Neural progenitor cell (in vitro differentiated cells): ENCODE results near the gene SEC24A. TPM values are rescaled to one million over a fixed set of nuclear protein-coding genes. Genes with fewer than 3 reads are reported as not detected.

Source experiments
- DNase-seq: peaks from one replicate; pipeline ENCODE4 v3.0.0-alpha.2; 2016; ENCODE audit warnings: low spot score
- H2AFZ ChIP-seq: fragments of 200-600 bp; sonication (generic); replicated peaks from 2 replicates; pipeline ENCODE4 v1.6.1; 2016; ENCODE audit warnings: antibody characterized with exemption
- H3F3A ChIP-seq: fragments of 200-600 bp; sonication (generic); 2 replicates; pipeline ENCODE4 v1.6.1; 2016; ENCODE audit warnings: antibody characterized with exemption, low read depth
- H3K27ac ChIP-seq: fragments of 200-600 bp; sonication (generic); 2 replicates; pipeline ENCODE4 v1.5.1; 2016; ENCODE audit warnings: mild to moderate bottlenecking
- H3K27me3 ChIP-seq: fragments of 200-600 bp; sonication (generic); 2 replicates; pipeline ENCODE4 v1.6.1; 2016; ENCODE audit warnings: mild to moderate bottlenecking, moderate library complexity
- H3K36me3 ChIP-seq: fragments of 200-600 bp; sonication (generic); 2 replicates; pipeline ENCODE4 v1.5.1; 2016
- H3K4me1 ChIP-seq: fragments of 200-600 bp; sonication (generic); 2 replicates; pipeline ENCODE4 v1.6.1; 2016; ENCODE audit warnings: mixed run types
- H3K4me2 ChIP-seq: fragments of 200-600 bp; sonication (generic); 2 replicates; pipeline ENCODE4 v1.6.1; 2016
- H3K4me3 ChIP-seq: fragments of 200-600 bp; sonication (generic); 2 replicates; pipeline ENCODE4 v1.5.1; 2016
- H3K79me2 ChIP-seq: fragments of 200-600 bp; sonication (generic); 2 replicates; pipeline ENCODE4 v1.6.1; 2016; ENCODE audit warnings: low read depth
- H3K9ac ChIP-seq: fragments of 200-600 bp; sonication (generic); 2 replicates; pipeline ENCODE4 v1.6.1; 2016
- H3K9me3 ChIP-seq: fragments of 200-600 bp; sonication (generic); 2 replicates; pipeline ENCODE4 v1.5.1; 2016; ENCODE audit warnings: low read depth
- H4K20me1 ChIP-seq: fragments of 200-600 bp; sonication (generic); 2 replicates; pipeline ENCODE4 v1.6.1; 2016; ENCODE audit warnings: low read depth
- H3K27ac Mint-ChIP-seq: 3 replicates; pipeline ENCODE4 v1.8.0; 2021; ENCODE audit warnings: mixed read lengths
- H3K27me3 Mint-ChIP-seq: 2 replicates; pipeline ENCODE4 v1.8.0; 2022; ENCODE audit warnings: low read depth, mild to moderate bottlenecking, inconsistent platforms, moderate library complexity, mixed read lengths; ENCODE audit not compliant: insufficient read depth
- H3K36me3 Mint-ChIP-seq: 3 replicates; pipeline ENCODE4 v1.8.0; 2021; ENCODE audit warnings: mixed read lengths
- H3K4me1 Mint-ChIP-seq: 3 replicates; pipeline ENCODE4 v1.8.0; 2021; ENCODE audit warnings: mixed read lengths
- H3K4me3 Mint-ChIP-seq: 3 replicates; pipeline ENCODE4 v1.8.0; 2021; ENCODE audit warnings: mild to moderate bottlenecking, moderate library complexity, mixed read lengths
- H3K9me3 Mint-ChIP-seq: 3 replicates; pipeline ENCODE4 v1.8.0; 2020; ENCODE audit warnings: mixed read lengths
- EZH2 ChIP-seq: fragments of 200-600 bp; sonication (generic); IDR thresholded peaks from 2 replicates; pipeline ENCODE4 v1.6.1; 2017; ENCODE audit warnings: antibody characterized with exemption, mild to moderate bottlenecking, moderate library complexity
- EZH2phosphoT487 ChIP-seq: fragments of 200-600 bp; sonication (generic); IDR thresholded peaks from 2 replicates; pipeline ENCODE4 v1.6.1; 2017; ENCODE audit warnings: antibody characterized with exemption
- total RNA-seq: library from RNA; depleted of rRNA; stranded (reverse); fragments of >200 nt; gene quantifications from 2 replicates; pipeline ENCODE4 v1.2.3, GENCODE V29; 2015; ENCODE audit warnings: low replicate concordance
- TF ChIP-seq, protein P1 (sequence below): fragments of 200-600 bp; sonication (generic); IDR thresholded peaks from 2 replicates; pipeline ENCODE4 v1.5.1; 2017; ENCODE audit warnings: antibody characterized with exemption, mild to moderate bottlenecking

Gene SEC24A
- total RNA-seq, 1 donor from 2014 or later: 14.3 TPM

- no peak for TF ChIP-seq EZH2phosphoT487
- TF ChIP-seq, protein P1, sequence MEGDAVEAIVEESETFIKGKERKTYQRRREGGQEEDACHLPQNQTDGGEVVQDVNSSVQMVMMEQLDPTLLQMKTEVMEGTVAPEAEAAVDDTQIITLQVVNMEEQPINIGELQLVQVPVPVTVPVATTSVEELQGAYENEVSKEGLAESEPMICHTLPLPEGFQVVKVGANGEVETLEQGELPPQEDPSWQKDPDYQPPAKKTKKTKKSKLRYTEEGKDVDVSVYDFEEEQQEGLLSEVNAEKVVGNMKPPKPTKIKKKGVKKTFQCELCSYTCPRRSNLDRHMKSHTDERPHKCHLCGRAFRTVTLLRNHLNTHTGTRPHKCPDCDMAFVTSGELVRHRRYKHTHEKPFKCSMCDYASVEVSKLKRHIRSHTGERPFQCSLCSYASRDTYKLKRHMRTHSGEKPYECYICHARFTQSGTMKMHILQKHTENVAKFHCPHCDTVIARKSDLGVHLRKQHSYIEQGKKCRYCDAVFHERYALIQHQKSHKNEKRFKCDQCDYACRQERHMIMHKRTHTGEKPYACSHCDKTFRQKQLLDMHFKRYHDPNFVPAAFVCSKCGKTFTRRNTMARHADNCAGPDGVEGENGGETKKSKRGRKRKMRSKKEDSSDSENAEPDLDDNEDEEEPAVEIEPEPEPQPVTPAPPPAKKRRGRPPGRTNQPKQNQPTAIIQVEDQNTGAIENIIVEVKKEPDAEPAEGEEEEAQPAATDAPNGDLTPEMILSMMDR: no peak
- TF ChIP-seq EZH2: no peak
- Mint-ChIP-seq H3K9me3 (no peaks in the 10 kb centered on the region), H3K36me3 (no peaks in the 10 kb centered on the region), H3K4me3 (no peak overlapping the region), H3K27me3 (no peaks in the 10 kb centered on the region), H3K27ac (no peak overlapping the region), H3K4me1 (peaks cover 18% of the 10 kb centered on the region)
- Histone ChIP-seq H3K4me1 (peaks cover 7% of the 10 kb centered on the region), H4K20me1 (peaks cover 22% of the 10 kb centered on the region), H3K9me3 (no peaks in the 10 kb centered on the region), H2AFZ (no peak overlapping the region), H3F3A (peaks cover 20% of the 10 kb centered on the region), H3K4me3 (no peak overlapping the region), H3K27me3 (no peaks in the 10 kb centered on the region), H3K27ac (no peak overlapping the region), H3K9ac (no peak overlapping the region), H3K79me2 (peaks cover 27% of the 10 kb centered on the region), H3K36me3 (no peaks in the 10 kb centered on the region), H3K4me2 (no peak overlapping the region)
- DNase-seq: no peak
These were observed 87.7 kb downstream of the SEC24A start for GRCh38 chr5:134736173-134736812.

DNA sequence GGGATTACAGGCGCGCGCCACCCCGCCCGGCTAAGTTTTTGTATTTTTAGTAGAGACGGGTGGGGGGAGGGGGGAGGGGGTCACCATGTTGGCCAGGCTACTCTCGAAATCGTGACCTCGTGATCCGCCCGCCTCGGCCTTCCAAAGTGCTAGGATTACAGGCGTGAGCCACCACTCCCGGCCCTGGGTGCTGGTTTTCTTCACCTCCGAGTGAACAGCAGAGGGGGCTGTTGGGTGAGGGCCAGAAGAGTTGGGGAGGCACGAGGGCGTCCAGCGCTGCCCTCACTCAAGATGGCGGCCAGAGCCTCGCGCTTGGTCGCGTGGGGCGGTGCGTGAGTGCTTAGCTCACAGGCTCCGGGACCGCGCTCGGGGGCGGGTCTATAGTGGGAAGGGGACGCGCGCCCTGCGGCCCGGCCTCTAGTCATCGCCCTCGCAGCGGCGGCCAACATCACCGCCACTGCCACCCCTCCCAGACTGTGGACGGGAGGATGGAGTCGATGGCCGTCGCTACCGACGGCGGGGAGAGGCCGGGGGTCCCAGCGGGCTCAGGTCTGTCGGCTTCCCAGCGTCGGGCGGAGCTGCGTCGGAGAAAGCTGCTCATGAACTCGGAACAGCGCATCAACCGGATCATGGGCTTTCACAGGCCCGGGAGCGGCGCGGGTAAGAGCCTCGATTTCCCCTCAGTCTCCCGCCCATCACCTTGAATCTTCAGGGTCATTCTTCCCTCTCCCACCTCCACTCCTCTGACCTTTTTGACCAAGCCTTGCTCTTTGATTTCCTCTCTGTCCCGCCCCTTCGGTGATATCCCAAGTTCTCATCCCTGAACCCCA is 89.8 kb downstream of the SEC24A start, which contains the start of gene CAMLG:
TSS of gene CAMLG (plus strand) at position 416 of the 830 bp plus-strand sequence. CDS start at position 489, 73 bp downstream.
- no peaks in the 10 kb centered on the region for H3K9me3 ChIP-seq
- H2AFZ ChIP-seq: peak within 1 kb of the TSS; percentile 99
- peak within 1 kb of the TSS; percentile 96 for H3K27ac Mint-ChIP-seq
- H3K4me3 Mint-ChIP-seq: peak within 1 kb of the TSS; percentile 96
- no peaks in the 10 kb centered on the region for H3K27me3 Mint-ChIP-seq
- H3K9ac ChIP-seq: peak within 1 kb of the TSS; percentile 53
- H3K27ac ChIP-seq: peak within 1 kb of the TSS; percentile 85
- peak within 1 kb of the TSS; percentile 76 for H3K4me3 ChIP-seq
- peaks cover 20% of the 10 kb centered on the region for H3F3A ChIP-seq
- H3K27me3 ChIP-seq: no peaks in the 10 kb centered on the region
- H3K4me1 ChIP-seq: peaks cover 7% of the 10 kb centered on the region
- H4K20me1 ChIP-seq: peaks cover 22% of the 10 kb centered on the region
- no peaks in the 10 kb centered on the region for H3K36me3 ChIP-seq
- TF ChIP-seq EZH2phosphoT487 (peak; percentile 29), EZH2 (no peak)
- TF ChIP-seq, protein P1: peak; percentile 85
- peak; percentile 99 for DNase-seq
- H3K4me1 Mint-ChIP-seq: peaks cover 18% of the 10 kb centered on the region
- peaks cover 32% of the 10 kb centered on the region for H3K79me2 ChIP-seq
- no peaks in the 10 kb centered on the region for H3K9me3 Mint-ChIP-seq
- H3K4me2 ChIP-seq: peak within 1 kb of the TSS; percentile 88
- H3K36me3 Mint-ChIP-seq: no peaks in the 10 kb centered on the region

- peak; percentile 48 for DNase-seq
- Histone ChIP-seq H3K9me3 (no peaks in the 10 kb centered on the region), H4K20me1 (peaks cover 22% of the 10 kb centered on the region), H3K79me2 (peaks cover 32% of the 10 kb centered on the region), H3K4me2 (peak overlapping the region; percentile 88), H3K4me3 (peak overlapping the region; percentile 76), H3K27me3 (no peaks in the 10 kb centered on the region), H3F3A (peaks cover 20% of the 10 kb centered on the region), H3K4me1 (peaks cover 7% of the 10 kb centered on the region), H3K27ac (no peak overlapping the region), H2AFZ (peak overlapping the region; percentile 71), H3K36me3 (no peaks in the 10 kb centered on the region), H3K9ac (peak overlapping the region; percentile 47)
- peaks cover 18% of the 10 kb centered on the region for H3K4me1 Mint-ChIP-seq
- H3K9me3 Mint-ChIP-seq: no peaks in the 10 kb centered on the region
- no peaks in the 10 kb centered on the region for H3K27me3 Mint-ChIP-seq
- peak overlapping the region; percentile 96 for H3K4me3 Mint-ChIP-seq
- TF ChIP-seq EZH2phosphoT487 (no peak), EZH2 (no peak)
- TF ChIP-seq, protein P1: no peak
- no peaks in the 10 kb centered on the region for H3K36me3 Mint-ChIP-seq
- H3K27ac Mint-ChIP-seq: peak overlapping the region; percentile 19
These were observed 90.5 kb downstream of the SEC24A start for GRCh38 chr5:134738963-134739661.
